ENCODE data around the gene IL17F. TPM values are rescaled to one million over a fixed set of nuclear protein-coding genes. Genes with fewer than 3 reads are reported as not detected.

IL17F gene
- polyA plus RNA-seq, 1 donor from 2014 or later: not detected

DNA sequence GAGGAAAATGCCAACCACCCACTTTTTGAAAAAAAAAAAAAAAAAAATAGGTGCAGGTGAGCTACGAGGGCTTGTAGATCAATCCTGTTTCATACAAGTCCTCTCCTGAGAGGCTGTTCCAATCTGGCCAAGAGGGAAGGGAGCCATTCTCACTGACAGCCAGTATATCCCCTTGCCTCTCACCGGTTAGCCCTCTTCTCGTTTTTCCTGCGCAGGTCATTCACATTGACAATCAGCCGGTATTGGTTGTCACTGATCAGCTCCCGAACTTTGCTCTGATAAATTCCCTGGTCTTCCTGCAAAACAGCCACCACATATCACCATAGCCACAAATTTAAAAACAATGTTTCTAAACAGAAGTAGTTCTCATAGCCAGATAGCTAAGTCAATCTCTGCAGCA lies 38.8 kb upstream of the IL17F start:
- no peaks in the 10 kb centered on the region for H3K9me3 ChIP-seq (ENCODE audit: low read length)
- TF ChIP-seq TAF1 (IDR thresholded peaks at IDR 0.05; ENCODE audit: low read depth) (no peak), RAD21 (conservative IDR thresholded peaks at IDR 0.05) (no peak), EP300 (conservative IDR thresholded peaks at IDR 0.05; ENCODE audit: poor library complexity, severe bottlenecking) (no peak), SMC3 (conservative IDR thresholded peaks at IDR 0.05; ENCODE audit: poor library complexity) (no peak), POLR2AphosphoS5 (IDR thresholded peaks at IDR 0.05) (no peak), EZH2 (IDR thresholded peaks at IDR 0.05; ENCODE audit: borderline replicate concordance, insufficient read depth, low read length, poor library complexity, severe bottlenecking) (no peak), MXI1 (conservative IDR thresholded peaks at IDR 0.05; ENCODE audit: poor library complexity, severe bottlenecking) (no peak)
- TF ChIP-seq, protein P1, sequence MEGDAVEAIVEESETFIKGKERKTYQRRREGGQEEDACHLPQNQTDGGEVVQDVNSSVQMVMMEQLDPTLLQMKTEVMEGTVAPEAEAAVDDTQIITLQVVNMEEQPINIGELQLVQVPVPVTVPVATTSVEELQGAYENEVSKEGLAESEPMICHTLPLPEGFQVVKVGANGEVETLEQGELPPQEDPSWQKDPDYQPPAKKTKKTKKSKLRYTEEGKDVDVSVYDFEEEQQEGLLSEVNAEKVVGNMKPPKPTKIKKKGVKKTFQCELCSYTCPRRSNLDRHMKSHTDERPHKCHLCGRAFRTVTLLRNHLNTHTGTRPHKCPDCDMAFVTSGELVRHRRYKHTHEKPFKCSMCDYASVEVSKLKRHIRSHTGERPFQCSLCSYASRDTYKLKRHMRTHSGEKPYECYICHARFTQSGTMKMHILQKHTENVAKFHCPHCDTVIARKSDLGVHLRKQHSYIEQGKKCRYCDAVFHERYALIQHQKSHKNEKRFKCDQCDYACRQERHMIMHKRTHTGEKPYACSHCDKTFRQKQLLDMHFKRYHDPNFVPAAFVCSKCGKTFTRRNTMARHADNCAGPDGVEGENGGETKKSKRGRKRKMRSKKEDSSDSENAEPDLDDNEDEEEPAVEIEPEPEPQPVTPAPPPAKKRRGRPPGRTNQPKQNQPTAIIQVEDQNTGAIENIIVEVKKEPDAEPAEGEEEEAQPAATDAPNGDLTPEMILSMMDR (IDR thresholded peaks at IDR 0.05; ENCODE audit: poor library complexity, severe bottlenecking): no peak
- TF ChIP-seq, protein P2, sequence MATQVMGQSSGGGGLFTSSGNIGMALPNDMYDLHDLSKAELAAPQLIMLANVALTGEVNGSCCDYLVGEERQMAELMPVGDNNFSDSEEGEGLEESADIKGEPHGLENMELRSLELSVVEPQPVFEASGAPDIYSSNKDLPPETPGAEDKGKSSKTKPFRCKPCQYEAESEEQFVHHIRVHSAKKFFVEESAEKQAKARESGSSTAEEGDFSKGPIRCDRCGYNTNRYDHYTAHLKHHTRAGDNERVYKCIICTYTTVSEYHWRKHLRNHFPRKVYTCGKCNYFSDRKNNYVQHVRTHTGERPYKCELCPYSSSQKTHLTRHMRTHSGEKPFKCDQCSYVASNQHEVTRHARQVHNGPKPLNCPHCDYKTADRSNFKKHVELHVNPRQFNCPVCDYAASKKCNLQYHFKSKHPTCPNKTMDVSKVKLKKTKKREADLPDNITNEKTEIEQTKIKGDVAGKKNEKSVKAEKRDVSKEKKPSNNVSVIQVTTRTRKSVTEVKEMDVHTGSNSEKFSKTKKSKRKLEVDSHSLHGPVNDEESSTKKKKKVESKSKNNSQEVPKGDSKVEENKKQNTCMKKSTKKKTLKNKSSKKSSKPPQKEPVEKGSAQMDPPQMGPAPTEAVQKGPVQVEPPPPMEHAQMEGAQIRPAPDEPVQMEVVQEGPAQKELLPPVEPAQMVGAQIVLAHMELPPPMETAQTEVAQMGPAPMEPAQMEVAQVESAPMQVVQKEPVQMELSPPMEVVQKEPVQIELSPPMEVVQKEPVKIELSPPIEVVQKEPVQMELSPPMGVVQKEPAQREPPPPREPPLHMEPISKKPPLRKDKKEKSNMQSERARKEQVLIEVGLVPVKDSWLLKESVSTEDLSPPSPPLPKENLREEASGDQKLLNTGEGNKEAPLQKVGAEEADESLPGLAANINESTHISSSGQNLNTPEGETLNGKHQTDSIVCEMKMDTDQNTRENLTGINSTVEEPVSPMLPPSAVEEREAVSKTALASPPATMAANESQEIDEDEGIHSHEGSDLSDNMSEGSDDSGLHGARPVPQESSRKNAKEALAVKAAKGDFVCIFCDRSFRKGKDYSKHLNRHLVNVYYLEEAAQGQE (IDR thresholded peaks at IDR 0.05; ENCODE audit: borderline replicate concordance): no peak
- no peak overlapping the region for H3K27ac ChIP-seq (ENCODE audit: low read length)
- peaks cover 18% of the 10 kb centered on the region for H3K79me2 ChIP-seq (replicated peaks; ENCODE audit: insufficient read depth, low read length)
- no peak overlapping the region for H2AFZ ChIP-seq (ENCODE audit: low read depth, low read length)
- no peak overlapping the region for H3K4me2 ChIP-seq (ENCODE audit: low read length)
- H4K20me1 ChIP-seq (ENCODE audit: insufficient read depth): no peaks in the 10 kb centered on the region
- peak overlapping the region; percentile 86 for H3K4me3 ChIP-seq (ENCODE audit: low read length)
- H3K27me3 ChIP-seq (ENCODE audit: insufficient read depth, low read depth, low read length): no peaks in the 10 kb centered on the region
- H3K36me3 ChIP-seq (ENCODE audit: insufficient read depth, low read length): no peaks in the 10 kb centered on the region
- no peak overlapping the region for H3K9ac ChIP-seq (ENCODE audit: low read length)
- H3F3A ChIP-seq (ENCODE audit: insufficient read depth, low read length, poor library complexity, severe bottlenecking): no peaks in the 10 kb centered on the region
- H3K9me2 ChIP-seq (ENCODE audit: insufficient read depth, low read length): no peaks in the 10 kb centered on the region

GRCh38 chr6:52276130-52276529 lies 31.8 kb upstream of the IL17F start:
- no peak overlapping the region for H3K27ac ChIP-seq (ENCODE audit: low read length)
- no peak overlapping the region for H2AFZ ChIP-seq (ENCODE audit: low read depth, low read length)
- H3K79me2 ChIP-seq (replicated peaks; ENCODE audit: insufficient read depth, low read length): no peaks in the 10 kb centered on the region
- H3K36me3 ChIP-seq (ENCODE audit: insufficient read depth, low read length): peaks cover 4% of the 10 kb centered on the region
- H3K9me3 ChIP-seq (ENCODE audit: low read length): no peaks in the 10 kb centered on the region
- no peak overlapping the region for H3K9ac ChIP-seq (ENCODE audit: low read length)
- no peaks in the 10 kb centered on the region for H3K9me2 ChIP-seq (ENCODE audit: insufficient read depth, low read length)
- no peaks in the 10 kb centered on the region for H3K27me3 ChIP-seq (ENCODE audit: insufficient read depth, low read depth, low read length)
- H3K4me3 ChIP-seq (ENCODE audit: low read length): no peak overlapping the region
- no peak overlapping the region for H3K4me2 ChIP-seq (ENCODE audit: low read length)
- no peaks in the 10 kb centered on the region for H3F3A ChIP-seq (ENCODE audit: insufficient read depth, low read length, poor library complexity, severe bottlenecking)
- H4K20me1 ChIP-seq (ENCODE audit: insufficient read depth): no peaks in the 10 kb centered on the region
- TF ChIP-seq RAD21 (conservative IDR thresholded peaks at IDR 0.05) (no peak), POLR2AphosphoS5 (IDR thresholded peaks at IDR 0.05) (no peak), TAF1 (IDR thresholded peaks at IDR 0.05; ENCODE audit: low read depth) (no peak)

Measured in neural cell (in vitro differentiated cells).